NCI-H1417 (cell line): ENCODE data around the gene SHANK2.
"Not testable (repeated sequence)": the region's sequence is repeated elsewhere in the genome, so short reads cannot be mapped to it uniquely, and the experiment has no call there.

Experiments
- DNase-seq, 3 experiments: peaks; one replicate each; lab custom pipeline; 2025; lab: John Stamatoyannopoulos, UW

Gene SHANK2

GRCh38 chr11:71245601-71246391 lies 6.6 kb downstream of the SHANK2 start:
- peak in 1 of 3 experiments; percentile 32 for DNase-seq

DNA sequence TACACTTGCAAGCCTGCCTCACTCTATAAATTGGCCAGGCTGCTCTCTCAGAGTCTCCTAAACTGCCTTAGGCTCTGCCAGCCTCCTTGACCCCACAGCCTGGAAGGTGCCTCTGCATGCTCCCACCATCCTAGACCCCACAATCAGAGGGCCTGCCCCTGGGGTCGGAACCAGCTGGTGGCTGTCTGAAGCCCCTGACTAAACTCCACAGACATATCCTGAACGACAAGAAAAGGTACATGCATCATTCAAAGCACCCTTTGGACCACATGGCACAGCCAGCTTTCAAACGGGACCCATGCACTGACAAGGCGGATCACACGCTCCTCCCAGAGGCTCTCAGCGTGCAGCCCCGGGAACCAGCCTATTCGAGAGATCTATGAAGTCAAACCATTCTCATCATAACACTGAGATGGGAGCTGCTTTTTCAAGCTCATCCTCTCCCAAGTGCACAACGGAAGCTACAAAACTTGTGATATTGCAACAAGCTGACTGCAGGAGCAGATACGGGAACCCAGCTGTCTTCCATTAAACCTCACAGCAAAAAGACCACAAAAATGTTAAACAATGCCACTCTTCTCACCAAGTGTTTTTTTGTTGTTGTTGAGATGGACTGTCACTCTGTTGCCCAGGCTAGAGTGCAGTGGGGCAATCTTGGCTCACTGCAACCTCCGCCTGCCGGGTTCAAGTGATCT lies 8.1 kb downstream of the SHANK2 start:
- no peak for DNase-seq

GRCh38 chr11:71242391-71242790 lies 10.0 kb downstream of the SHANK2 start:
- DNase-seq: peak in 2 of 3 experiments; percentile 41 to 72

DNA sequence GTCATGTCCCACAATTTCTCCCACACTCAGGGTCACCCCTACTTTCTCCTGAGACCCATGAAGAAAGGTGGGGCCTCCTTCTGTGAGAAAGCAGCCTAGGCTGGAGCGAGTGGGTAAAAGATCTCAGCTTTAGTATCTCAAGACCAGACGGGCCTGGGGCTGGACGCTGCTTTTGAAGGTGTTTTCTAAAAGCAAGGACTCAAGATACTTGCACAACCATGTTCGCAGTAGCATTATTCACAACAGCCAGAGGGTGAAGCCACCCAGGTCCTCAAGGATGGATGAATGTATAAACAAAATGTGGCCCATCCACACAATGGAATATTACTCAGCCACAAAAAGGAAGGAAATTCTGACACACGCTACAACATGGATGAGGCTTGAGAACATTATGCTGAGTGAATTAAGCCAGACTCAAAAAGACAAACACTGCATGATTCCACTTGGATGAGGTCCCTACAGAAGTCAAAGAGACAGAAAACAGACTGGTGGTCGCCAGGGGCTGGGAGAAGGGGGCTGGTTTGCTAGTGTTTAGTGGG lies 10.6 kb downstream of the SHANK2 start:
- DNase-seq: no peak

GRCh38 chr11:71240865-71241691 lies 11.3 kb downstream of the SHANK2 start:
- DNase-seq: peak in 1 of 3 experiments; percentile 8

- no peak for DNase-seq
Observed at GRCh38 chr11:71240061-71240690, 12.2 kb downstream of the SHANK2 start.

DNA sequence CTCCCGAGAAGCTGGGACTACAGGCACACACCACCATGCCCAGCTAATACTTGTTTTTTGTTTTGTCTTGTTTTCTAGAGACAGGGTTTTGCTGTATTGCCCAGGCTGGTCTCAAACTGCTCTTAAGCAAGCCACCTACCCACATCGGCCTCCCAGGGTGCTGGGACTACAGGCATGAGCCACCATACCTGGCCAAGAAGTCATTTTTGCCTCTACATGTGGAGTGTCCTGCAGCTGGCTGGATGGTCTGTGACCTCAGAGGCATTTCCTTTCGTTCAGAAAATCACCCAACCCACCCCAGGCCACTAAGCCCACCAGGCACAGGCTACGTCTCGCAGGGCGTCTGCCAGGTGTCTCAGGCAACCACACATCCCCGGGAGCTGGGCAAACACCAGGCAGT lies 12.8 kb downstream of the SHANK2 start:
- no peak for DNase-seq

DNA sequence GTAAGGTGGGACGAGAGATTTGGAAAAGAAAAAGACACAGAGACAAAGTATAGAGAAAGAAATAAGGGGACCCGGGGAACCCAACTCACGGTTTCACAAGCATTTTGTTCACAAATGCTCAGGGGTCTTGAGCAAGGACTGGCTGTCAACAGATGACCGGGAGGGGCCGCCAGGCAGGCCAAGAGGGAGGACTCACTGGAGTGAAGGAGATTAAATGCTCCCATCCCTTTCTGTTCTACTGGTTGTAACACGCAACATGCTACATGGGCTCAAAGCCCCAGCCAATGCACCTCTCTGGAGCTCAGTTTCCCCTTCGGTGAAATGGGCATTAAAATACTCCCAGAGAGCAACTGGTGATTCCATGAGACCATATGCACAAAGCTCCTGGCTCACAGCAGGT lies 13.4 kb downstream of the SHANK2 start:
- DNase-seq: no peak

DNA sequence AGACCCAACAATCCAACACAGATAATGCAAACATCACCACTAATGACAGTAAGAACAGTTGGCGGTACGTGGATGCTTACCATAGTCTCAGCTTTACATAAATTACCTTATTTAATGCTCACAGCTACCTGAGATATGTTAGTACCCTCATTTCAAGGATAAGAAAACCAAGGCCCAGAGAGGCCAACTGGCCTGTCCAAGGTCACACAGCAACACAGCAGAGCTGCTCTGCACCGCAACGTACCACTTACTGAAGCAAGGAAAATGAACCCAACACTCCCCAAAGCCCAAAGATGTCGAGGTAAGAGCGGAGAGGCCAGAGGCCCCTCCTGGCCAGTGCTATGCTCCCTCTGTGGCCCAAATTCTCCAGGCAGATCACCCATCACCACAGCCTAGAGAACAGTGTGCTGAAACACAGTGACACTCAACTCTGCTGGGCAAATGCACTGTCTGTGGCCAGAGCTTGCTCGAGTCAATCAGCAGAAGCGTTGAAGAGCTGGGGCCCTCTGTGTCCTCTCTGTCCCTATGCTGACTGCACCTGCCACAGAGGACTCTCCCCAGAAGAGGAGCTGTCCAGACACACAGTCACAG lies 14.0 kb downstream of the SHANK2 start:
- no peak for DNase-seq

DNA sequence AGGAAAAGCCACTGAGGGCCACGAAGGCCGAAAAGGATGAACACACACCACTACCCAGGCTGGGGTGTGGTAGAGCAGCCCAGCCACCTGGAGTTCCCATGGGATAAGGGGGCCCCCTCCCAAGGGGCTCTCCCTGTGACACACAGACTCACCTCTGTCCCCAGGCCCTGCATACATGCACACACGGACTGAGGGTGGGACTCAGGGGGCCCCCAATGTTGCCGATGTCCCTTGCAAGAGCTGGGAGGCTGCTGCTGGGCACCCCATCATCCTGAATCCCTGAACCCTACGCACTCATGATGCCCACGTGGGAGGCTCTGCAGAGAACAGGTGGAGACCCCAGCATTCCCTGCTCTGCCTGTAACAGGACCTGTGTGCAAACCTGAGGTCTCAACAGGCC lies 14.5 kb downstream of the SHANK2 start:
- DNase-seq: no peak

DNA sequence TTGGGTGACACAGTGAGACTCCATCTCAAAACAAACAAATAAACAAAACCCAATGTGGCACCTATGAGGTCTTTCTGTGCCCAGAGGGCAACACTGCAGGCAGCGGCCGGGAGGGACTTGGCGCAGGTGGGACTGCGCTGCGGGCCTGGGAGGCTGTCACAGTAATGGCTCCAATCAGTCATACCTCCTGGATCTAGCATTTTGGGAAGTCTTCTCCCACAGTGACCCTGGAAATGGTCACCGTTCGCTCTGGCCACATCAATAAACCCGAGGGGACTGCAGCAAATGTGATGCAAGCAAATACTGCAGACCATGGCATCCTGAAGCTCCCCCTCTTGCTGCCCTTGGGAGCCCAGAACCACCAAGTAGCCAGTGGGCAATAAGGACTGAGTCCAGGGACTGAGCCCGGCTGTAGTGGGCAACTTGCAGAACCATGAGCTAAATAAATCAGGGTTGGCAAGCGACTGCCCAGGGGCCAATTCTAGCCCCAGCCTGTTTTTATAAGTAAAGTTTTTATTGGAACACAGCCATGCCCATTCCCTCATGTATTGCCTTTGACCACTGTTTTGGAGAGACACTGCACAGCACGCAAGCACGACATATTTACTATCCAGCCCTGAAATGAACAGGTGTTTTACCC lies 15.4 kb downstream of the SHANK2 start:
- no peak for DNase-seq

GRCh38 chr11:71235719-71236118 lies 16.7 kb downstream of the SHANK2 start:
- no peak for DNase-seq

DNA sequence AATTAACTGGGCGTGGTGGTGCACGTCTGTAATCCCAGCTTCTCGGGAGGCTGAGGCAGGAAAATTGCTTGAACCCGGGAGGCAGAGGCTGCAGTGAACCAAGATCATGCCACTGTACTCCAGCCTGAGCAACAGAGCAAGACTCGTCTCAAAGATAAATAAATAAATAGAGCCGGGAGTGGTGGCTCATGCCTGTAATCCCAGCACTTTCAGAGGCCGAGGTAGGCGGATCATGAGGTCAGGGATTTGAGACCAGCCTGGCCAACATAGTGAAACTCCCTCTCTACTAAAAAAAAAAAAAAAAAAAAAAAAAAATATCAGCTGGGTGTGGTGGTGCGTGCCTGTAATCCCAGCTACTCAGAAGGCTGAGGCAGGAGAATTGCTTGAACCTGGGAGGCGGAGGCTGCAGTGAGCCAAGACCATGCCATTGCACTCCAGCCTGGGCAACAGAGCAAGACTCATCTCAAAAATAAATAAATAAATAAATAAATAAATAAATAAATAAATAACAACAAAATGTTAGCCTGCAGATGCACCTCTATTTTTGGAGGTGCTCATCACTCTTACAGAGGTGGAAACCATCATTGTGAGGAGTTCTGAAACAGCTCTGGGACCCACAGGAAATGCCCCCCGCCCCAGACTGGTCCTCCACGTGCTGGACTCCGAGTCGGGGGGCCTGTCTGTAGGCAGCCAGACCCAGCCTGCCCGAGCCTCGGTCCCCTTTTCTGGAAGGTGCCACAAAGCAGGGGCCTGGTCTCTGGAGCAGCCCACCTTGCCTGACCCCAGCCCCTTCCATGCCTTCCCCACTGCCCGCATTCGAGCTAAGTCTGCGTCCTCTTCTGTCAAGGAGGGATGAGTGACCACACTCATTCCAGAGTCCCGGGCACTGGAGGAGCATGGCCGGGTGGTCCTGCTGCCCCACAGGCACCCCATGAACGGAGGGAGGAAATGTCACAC lies 18.2 kb downstream of the SHANK2 start:
- not testable (repeated sequence) for DNase-seq

DNA sequence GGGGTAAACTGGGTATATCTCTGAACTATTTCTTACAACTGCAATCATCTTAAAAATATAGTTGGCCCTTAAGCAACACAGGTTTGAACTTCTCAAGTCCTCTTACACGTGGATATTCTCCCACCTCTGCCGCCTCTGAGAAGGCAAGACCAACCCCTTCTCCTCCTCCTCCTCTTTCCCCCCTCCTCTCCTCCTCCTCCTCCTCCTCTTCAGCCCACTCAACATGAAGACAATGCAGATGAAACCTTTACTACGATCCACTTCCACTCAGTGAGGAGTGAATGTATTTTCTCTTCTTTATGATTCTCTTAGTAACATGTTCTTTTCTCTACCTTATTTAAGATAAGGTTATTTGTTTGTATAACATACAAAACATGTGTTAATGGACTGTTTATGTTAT lies 20.0 kb downstream of the SHANK2 start:
- no peak for DNase-seq

DNA sequence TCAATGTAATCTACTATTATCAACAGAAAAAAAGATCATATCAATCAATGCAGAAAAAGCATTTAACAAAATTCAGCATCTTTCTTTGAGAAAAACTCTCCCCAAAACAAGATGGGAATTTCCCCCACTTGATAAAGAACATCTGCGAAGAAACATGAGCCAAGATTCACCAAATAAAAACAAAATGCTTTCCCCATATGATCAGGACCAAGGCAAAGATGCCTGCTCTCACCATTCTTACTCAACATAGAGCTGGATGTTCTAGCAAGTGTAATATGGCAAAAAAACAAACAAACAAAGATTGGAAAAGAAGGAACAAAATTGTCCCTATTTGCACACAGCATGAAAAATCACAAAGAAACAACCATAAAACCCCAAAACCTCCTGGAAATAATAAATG lies 23.4 kb downstream of the SHANK2 start:
- DNase-seq: no peak

DNA sequence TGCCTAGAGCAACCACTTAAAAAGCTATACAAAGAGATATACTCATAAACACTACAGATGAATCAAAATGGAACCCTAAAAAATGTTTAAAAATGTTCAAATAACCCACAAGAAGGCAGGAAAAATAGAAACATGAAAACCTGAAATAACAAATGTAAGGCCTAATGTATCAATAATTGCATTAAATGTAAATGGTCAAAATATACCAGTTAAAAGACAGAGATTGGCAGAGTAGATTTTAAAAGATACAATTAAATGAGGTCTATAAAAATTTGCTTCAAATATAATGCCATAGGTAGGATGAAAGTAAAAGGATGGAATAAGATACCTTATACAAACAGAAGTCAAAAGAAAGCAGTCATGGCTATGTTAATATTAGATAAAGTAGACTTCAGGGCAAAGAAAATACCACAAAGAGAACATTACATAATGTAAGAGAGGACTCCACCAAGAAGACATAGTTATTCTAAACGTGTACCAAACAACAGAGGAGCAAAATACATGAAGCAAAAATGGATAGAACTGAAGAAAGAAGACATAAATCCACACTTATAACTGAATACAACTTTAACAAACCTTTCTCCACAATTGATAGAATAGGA lies 25.2 kb downstream of the SHANK2 start:
- no peak for DNase-seq

DNA sequence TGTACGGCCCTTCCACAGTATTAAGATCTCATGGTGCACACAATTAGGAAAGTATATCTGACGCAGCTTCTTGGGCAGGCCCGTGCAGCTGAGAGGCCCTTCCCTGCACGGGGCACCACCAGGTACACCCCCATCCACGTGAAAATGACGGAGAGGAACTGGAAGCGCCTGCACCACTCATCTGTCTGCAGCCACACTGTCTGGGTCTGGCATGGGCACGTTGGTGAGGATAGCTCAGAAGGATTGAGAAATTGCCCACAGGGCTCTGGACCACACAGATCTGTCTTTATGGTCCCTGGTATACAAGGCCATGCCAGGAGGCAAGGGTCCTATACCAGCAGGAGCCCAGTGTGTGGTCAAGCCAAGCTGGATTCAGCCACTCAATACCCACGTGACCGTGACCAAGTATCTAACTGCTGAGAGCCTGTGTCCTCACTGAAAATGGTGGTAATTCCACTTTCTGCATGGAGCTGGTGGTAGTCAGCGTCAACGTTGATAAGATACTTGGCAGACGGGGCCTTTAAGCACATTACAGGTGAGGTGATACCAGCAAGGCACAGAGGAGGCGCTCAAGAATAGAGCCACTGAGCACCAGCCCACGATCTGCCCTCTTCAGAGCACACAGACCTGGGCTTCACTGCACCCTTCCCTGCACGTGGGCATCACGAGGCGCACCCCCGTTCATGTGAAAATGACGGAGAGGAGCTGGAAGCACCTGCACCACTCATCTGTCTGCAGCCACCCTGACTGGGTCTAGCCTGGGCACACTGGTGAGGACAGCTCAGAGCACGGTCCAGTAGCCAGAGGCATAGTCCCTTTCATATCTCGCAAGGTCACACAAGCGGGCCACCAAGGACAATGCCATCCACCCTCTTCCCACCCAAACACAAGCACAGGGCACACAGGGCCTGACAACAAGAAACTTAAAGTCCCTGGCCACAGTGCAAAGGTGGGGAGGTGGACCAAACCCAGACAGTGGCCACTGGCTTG lies 28.4 kb downstream of the SHANK2 start:
- no peak for DNase-seq

- DNase-seq: no peak
Observed at GRCh38 chr11:71223081-71223405, 29.3 kb downstream of the SHANK2 start.
